Mesangial cell (primary cell): ENCODE data around the gene LHX3. TPM values are rescaled to one million over a fixed set of nuclear protein-coding genes. Genes with fewer than 3 reads are reported as not detected.

Experiments
- total RNA-seq: library from RNA; depleted of rRNA; stranded (reverse); fragments of >200 nt; gene quantifications from 2 replicates; pipeline ENCODE4 v1.2.3, GENCODE V29; 2015

The LHX3 gene
- not detected in 2 replicates for total RNA-seq

GRCh38 chr9:136204838-136205706 is at the start of gene LHX3:
Gene LHX3, minus strand, starts transcription at chr9:136205128. Its CDS starts 116 bp downstream, at chr9:136205012.

GRCh38 chr9:136245219-136246150 is 40.6 kb upstream of the LHX3 start, which contains the start of gene QSOX2:
Gene QSOX2, minus strand, starts transcription at chr9:136245812. Its CDS starts 9 bp downstream, at chr9:136245803.

Other genes with a start within 250 kb of the LHX3 start
- gene UBAC1, start 243.8 kb downstream of the LHX3 start, total RNA-seq, result 39.6 and 42.3 TPM in 2 replicates
- gene NACC2, start 109.8 kb downstream of the LHX3 start, total RNA-seq, result 32.4 and 42.2 TPM in 2 replicates
- 54.6 and 59.7 TPM in 2 replicates for gene TMEM250, start 86.3 kb downstream of the LHX3 start, total RNA-seq
- gene QSOX2, start 40.7 kb upstream of the LHX3 start, total RNA-seq, result 14.6 and 22.3 TPM in 2 replicates
- gene CCDC187, start 99.0 kb upstream of the LHX3 start, total RNA-seq, result 0.25 TPM in 1 of 2 replicates, not detected in the other
- 37.3 and 65.5 TPM in 2 replicates for gene GPSM1, start 122.4 kb upstream of the LHX3 start, total RNA-seq
- gene DNLZ, start 158.6 kb upstream of the LHX3 start, total RNA-seq, result 20.8 and 41.2 TPM in 2 replicates
- under 0.01 and 0.76 TPM in 2 replicates for gene CARD9, start 168.5 kb upstream of the LHX3 start, total RNA-seq
- gene SNAPC4, start 195.0 kb upstream of the LHX3 start, total RNA-seq, result 9.0 and 10.8 TPM in 2 replicates
- gene ENTR1, start 205.5 kb upstream of the LHX3 start, total RNA-seq, result 53.6 and 57.8 TPM in 2 replicates
- gene PMPCA, start 205.5 kb upstream of the LHX3 start, total RNA-seq, result 52.6 and 59.6 TPM in 2 replicates
- 13.6 and 14.3 TPM in 2 replicates for gene INPP5E, start 234.7 kb upstream of the LHX3 start, total RNA-seq